PC-3 (cell line): Measurements from ENCODE around the gene GGT5. TPM values are rescaled to one million over a fixed set of nuclear protein-coding genes. Genes with fewer than 3 reads are reported as not detected.

Experiments
- ATAC-seq: fragments of 200-7000 bp; cut with Tn5 transposase; 2 replicates; pipeline ENCODE4 v1.9.1; 2020; ENCODE audit warnings: mild to moderate bottlenecking, moderate library complexity
- BruUV-seq: library from RNA; stranded (reverse); fragments of 400-500 nt; replicated peaks from 2 replicates; lab custom pipeline; 2021; lab: Mats Ljungman, UMichigan
- CTCF ChIA-PET: fragments of 300-600 bp; sonication (Branson Sonifier 250); formaldehyde crosslinking; loops from one replicate; lab custom pipeline; 2022; ENCODE audit warnings: antibody characterized with exemption; lab: Charles Lee
- POLR2A ChIA-PET: fragments of 300-600 bp; sonication (Branson Sonifier 250); formaldehyde crosslinking; loops from one replicate; lab custom pipeline; 2022; ENCODE audit warnings: antibody characterized with exemption; ENCODE audit not compliant: unreplicated experiment; lab: Charles Lee
- DNase-seq: peaks from one replicate; pipeline ENCODE4 v3.0.0-alpha.2; 2015
- H2AFZ ChIP-seq: fragments of 300-600 bp; sonication (generic); 2 replicates; pipeline ENCODE4 v1.6.0; 2016; ENCODE audit warnings: antibody characterized with exemption, low read length
- H3F3A ChIP-seq: fragments of 300-600 bp; sonication (generic); one replicate; pipeline ENCODE4 v1.6.0; 2017; ENCODE audit warnings: antibody characterized with exemption, low read length, control low read depth, mild to moderate bottlenecking; ENCODE audit not compliant: unreplicated experiment
- H3K27ac ChIP-seq: fragments of 300-600 bp; sonication (generic); 2 replicates; pipeline ENCODE4 v1.5.1; 2016; ENCODE audit warnings: mild to moderate bottlenecking, low read length
- H3K27me3 ChIP-seq: fragments of 300-600 bp; sonication (generic); 2 replicates; pipeline ENCODE4 v1.6.1; 2016; ENCODE audit warnings: low read length, mixed read lengths
- H3K36me3 ChIP-seq: fragments of 300-600 bp; sonication (generic); 2 replicates; pipeline ENCODE4 v1.6.1; 2016; ENCODE audit warnings: low read depth, mixed run types, low read length, mixed read lengths
- H3K4me1 ChIP-seq: fragments of 300-600 bp; sonication (generic); 2 replicates; pipeline ENCODE4 v1.5.1; 2016; ENCODE audit warnings: low read length; ENCODE audit not compliant: insufficient read depth
- H3K4me2 ChIP-seq: fragments of 300-600 bp; sonication (generic); 2 replicates; pipeline ENCODE4 v1.6.0; 2016; ENCODE audit warnings: low read length
- H3K4me3 ChIP-seq: fragments of 300-600 bp; sonication (generic); 2 replicates; pipeline ENCODE4 v1.5.1; 2016; ENCODE audit warnings: mild to moderate bottlenecking, low read length, mixed read lengths
- H3K79me2 ChIP-seq: fragments of 300-600 bp; sonication (generic); 2 replicates; pipeline ENCODE4 v1.6.1; 2017; ENCODE audit warnings: low read length, mixed read lengths
- H3K9ac ChIP-seq: fragments of 300-600 bp; sonication (generic); 2 replicates; pipeline ENCODE4 v1.6.0; 2016; ENCODE audit warnings: mild to moderate bottlenecking, low read length
- H3K9me2 ChIP-seq: fragments of 300-600 bp; sonication (generic); replicated peaks from 2 replicates; pipeline ENCODE4 v1.6.1; 2016; ENCODE audit warnings: mixed run types, low read length, mixed read lengths
- H3K9me3 ChIP-seq: fragments of 300-600 bp; sonication (generic); 2 replicates; pipeline ENCODE4 v1.6.1; 2016; ENCODE audit warnings: low read length, mixed read lengths
- H4K20me1 ChIP-seq: fragments of 300-600 bp; sonication (generic); 2 replicates; pipeline ENCODE4 v1.6.1; 2016; ENCODE audit warnings: low read length, mixed read lengths
- EZH2 ChIP-seq: fragments of 300-600 bp; sonication (generic); IDR thresholded peaks from one replicate; pipeline ENCODE4 v1.6.1; 2017; ENCODE audit warnings: antibody characterized with exemption, mild to moderate bottlenecking, low read length; ENCODE audit not compliant: unreplicated experiment
- EZH2phosphoT487 ChIP-seq: fragments of 300-600 bp; sonication (generic); IDR thresholded peaks from 2 replicates; pipeline ENCODE4 v1.6.1; 2018; ENCODE audit warnings: mild to moderate bottlenecking, antibody characterized with exemption, low read length, borderline replicate concordance
- intact Hi-C: fragments of 100-400 bp; cut with micrococcal nuclease; formaldehyde crosslinking; loops from 2 replicates; pipeline ENCODE4 v1.9.0; 2023
- total RNA-seq: library from RNA; depleted of rRNA; stranded (reverse); fragments of >200 nt; gene quantifications from 2 replicates; pipeline ENCODE4 v1.2.3, GENCODE V29; 2014
- TF ChIP-seq, protein P1 (sequence below): fragments of 300-600 bp; sonication (generic); conservative IDR thresholded peaks from 2 replicates; pipeline ENCODE4 v1.5.1; 2017; ENCODE audit warnings: antibody characterized with exemption, low read depth, mild to moderate bottlenecking, low read length

The GGT5 gene
- total RNA-seq, 1 experiment from 2014 or later = 0.04 TPM

DNA sequence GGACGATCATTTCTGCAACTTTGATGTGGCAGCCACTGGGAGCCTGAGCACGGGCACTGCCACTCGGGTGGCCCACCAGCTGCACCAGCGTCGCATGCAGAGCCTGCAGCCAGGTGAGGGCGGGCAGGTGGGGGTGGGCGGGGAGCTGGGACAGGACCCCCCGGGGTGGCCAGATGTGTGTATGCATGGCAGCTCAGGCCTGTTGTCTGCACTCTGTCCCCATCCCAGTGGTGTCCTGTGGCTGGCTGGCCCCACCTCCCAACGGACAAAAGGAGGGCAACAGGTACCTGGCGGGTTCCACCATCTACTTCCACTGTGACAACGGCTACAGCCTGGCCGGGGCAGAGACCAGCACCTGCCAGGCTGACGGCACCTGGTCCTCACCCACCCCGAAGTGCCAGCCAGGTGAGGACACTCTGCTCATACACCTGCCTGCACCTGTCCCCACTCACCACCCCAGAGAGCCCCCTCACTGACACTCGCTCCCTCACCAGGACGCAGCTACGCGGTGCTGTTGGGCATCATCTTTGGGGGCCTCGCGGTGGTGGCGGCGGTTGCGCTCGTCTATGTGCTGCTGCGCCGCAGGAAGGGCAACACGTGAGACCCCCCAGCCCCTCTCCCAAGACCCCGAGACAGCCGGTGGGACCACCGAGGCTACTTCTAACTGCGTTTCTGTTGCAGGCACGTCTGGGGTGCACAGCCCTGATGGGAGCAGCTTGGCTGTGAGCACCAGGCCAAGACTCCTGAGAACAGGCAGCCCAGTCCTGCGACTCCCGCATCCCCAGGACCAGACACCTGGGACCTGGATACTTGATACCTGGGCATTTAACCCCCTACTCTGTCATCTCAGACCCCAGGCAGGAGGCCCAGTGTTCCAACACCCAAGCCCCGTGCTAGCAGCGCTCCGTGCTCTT is 56.9 kb downstream of the GGT5 start:
- Histone ChIP-seq H3K79me2 (no peaks in the 10 kb centered on the region), H3K27ac (no peak overlapping the region), H3F3A (no peaks in the 10 kb centered on the region), H3K9me2 (no peaks in the 10 kb centered on the region), H3K4me3 (no peak overlapping the region), H3K9me3 (no peaks in the 10 kb centered on the region), H3K4me1 (peaks cover 9% of the 10 kb centered on the region), H3K4me2 (no peak overlapping the region), H3K36me3 (no peaks in the 10 kb centered on the region), H3K9ac (no peak overlapping the region), H3K27me3 (no peaks in the 10 kb centered on the region), H2AFZ (no peak overlapping the region), H4K20me1 (no peaks in the 10 kb centered on the region)
- TF ChIP-seq, protein P1, sequence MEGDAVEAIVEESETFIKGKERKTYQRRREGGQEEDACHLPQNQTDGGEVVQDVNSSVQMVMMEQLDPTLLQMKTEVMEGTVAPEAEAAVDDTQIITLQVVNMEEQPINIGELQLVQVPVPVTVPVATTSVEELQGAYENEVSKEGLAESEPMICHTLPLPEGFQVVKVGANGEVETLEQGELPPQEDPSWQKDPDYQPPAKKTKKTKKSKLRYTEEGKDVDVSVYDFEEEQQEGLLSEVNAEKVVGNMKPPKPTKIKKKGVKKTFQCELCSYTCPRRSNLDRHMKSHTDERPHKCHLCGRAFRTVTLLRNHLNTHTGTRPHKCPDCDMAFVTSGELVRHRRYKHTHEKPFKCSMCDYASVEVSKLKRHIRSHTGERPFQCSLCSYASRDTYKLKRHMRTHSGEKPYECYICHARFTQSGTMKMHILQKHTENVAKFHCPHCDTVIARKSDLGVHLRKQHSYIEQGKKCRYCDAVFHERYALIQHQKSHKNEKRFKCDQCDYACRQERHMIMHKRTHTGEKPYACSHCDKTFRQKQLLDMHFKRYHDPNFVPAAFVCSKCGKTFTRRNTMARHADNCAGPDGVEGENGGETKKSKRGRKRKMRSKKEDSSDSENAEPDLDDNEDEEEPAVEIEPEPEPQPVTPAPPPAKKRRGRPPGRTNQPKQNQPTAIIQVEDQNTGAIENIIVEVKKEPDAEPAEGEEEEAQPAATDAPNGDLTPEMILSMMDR = no peak
- TF ChIP-seq EZH2phosphoT487 (no peak), EZH2 (no peak)
- ChIA-PET POLR2A (no interaction called here), CTCF (interaction anchor here (0.6 kb wide), 1 partner anchor 337 kb away, joined by 10 read pairs; no protein-coding TSS in a partner anchor)
- intact Hi-C loops = loop anchor here (2.0 kb wide), 1 partner anchor 59 kb away; no protein-coding TSS in a partner anchor
- DNase-seq = no peak
- ATAC-seq = no peak
- BruUV-seq = no TSS peak

DNA sequence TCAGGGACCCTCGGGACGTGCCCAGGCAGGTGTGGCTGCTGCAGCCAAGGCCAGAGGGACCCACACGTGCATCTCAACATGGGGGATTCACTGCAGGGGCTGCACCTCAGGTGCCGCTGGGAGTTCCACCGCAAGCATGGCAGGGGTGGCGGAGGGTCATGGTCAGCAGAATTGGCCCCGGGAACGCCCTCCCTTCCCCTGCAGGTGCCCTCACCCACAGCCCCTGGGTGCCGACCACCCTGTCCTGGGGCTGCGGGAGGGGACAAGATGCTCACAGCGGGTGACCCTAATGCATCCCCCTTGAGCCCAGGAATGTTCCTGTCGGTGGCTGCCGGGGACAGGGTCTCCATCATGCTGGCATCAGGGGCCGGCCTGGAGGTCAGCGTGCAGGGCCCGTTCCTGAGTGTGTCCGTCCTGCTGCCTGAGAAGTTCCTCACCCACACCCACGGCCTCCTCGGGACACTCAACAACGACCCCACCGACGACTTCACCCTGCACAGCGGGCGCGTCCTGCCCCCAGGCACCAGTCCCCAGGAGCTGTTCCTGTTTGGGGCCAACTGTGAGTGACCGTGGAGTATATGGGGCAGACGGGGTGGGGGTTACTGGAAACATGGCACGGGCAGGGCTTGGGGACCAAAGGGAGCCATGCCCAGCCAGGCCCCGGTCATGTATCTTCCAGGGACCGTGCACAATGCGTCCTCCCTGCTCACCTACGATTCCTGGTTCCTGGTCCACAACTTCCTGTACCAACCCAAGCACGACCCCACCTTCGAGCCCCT is 57.8 kb downstream of the GGT5 start:
- Histone ChIP-seq H2AFZ (no peak overlapping the region), H3K27me3 (no peaks in the 10 kb centered on the region), H3K36me3 (no peaks in the 10 kb centered on the region), H3K9me2 (no peaks in the 10 kb centered on the region), H3K9ac (no peak overlapping the region), H3K4me1 (peaks cover 9% of the 10 kb centered on the region), H4K20me1 (no peaks in the 10 kb centered on the region), H3F3A (no peaks in the 10 kb centered on the region), H3K4me2 (no peak overlapping the region), H3K79me2 (no peaks in the 10 kb centered on the region), H3K27ac (no peak overlapping the region), H3K9me3 (no peaks in the 10 kb centered on the region), H3K4me3 (no peak overlapping the region)
- intact Hi-C loops = no loop called here
- no TSS peak for BruUV-seq
- TF ChIP-seq, protein P1 = no peak
- TF ChIP-seq EZH2phosphoT487 (no peak), EZH2 (no peak)
- ATAC-seq (no peak), DNase-seq (no peak)
- POLR2A ChIA-PET = no interaction called here
- CTCF ChIA-PET = no interaction called here
